GM18520 (cell line): ENCODE data around the gene CIAO3.

Experiments used
- ATAC-seq: cut with Tn5 transposase; IDR thresholded peaks from one replicate; pipeline ENCODE4 v1.9.1; 2021; ENCODE audit not compliant: unreplicated experiment

Gene CIAO3

GRCh38 chr16:711548-712320, 29.1 kb downstream of the CIAO3 start:
- ATAC-seq = no peak

- ATAC-seq = no peak
Measured at GRCh38 chr16:711084-711483, 29.7 kb downstream of the CIAO3 start.

GRCh38 chr16:710500-711075, 30.2 kb downstream of the CIAO3 start:
- ATAC-seq = no peak

- no peak for ATAC-seq
Measured at GRCh38 chr16:709566-710499, 31.0 kb downstream of the CIAO3 start.

- ATAC-seq = no peak
Measured at GRCh38 chr16:708959-709358, 31.8 kb downstream of the CIAO3 start.

GRCh38 chr16:708019-708418, 32.8 kb downstream of the CIAO3 start:
- no peak for ATAC-seq

GRCh38 chr16:707062-707538, 33.7 kb downstream of the CIAO3 start:
- no peak for ATAC-seq

- ATAC-seq = no peak
Measured at GRCh38 chr16:706189-707061, 34.4 kb downstream of the CIAO3 start.

GRCh38 chr16:705431-706188, 35.2 kb downstream of the CIAO3 start, which contains the start of gene FBXL16:
TSS of gene FBXL16 (minus strand) at chr16:705801. CDS start at chr16:697405, 8,396 bp downstream.
- ATAC-seq = no peak

- ATAC-seq = no peak
Measured at GRCh38 chr16:704552-705380, 36.0 kb downstream of the CIAO3 start.

- no peak for ATAC-seq
Measured at GRCh38 chr16:704047-704446, 36.8 kb downstream of the CIAO3 start.

GRCh38 chr16:703406-703805, 37.4 kb downstream of the CIAO3 start:
- no peak for ATAC-seq

- ATAC-seq = no peak
Measured at GRCh38 chr16:702341-702740, 38.5 kb downstream of the CIAO3 start.

- ATAC-seq = no peak
Measured at GRCh38 chr16:700684-701584, 39.9 kb downstream of the CIAO3 start.

GRCh38 chr16:698911-699671, 41.7 kb downstream of the CIAO3 start:
- no peak for ATAC-seq

GRCh38 chr16:695355-696089, 45.3 kb downstream of the CIAO3 start:
- no peak for ATAC-seq
